HG03342 (cell line): Measurements from ENCODE around the gene S1PR1.
A peak's percentile ranks its signal among the peaks of the same experiment; 100 is the strongest.
"Not testable (repeated sequence)": the region's sequence is repeated elsewhere in the genome, so short reads cannot be mapped to it uniquely, and the experiment has no call there.

Source experiments
- ATAC-seq: cut with Tn5 transposase; IDR thresholded peaks from one replicate; pipeline ENCODE4 v1.9.1; 2021; ENCODE audit warnings: mild to moderate bottlenecking, moderate library complexity; ENCODE audit not compliant: unreplicated experiment

S1PR1 gene

DNA sequence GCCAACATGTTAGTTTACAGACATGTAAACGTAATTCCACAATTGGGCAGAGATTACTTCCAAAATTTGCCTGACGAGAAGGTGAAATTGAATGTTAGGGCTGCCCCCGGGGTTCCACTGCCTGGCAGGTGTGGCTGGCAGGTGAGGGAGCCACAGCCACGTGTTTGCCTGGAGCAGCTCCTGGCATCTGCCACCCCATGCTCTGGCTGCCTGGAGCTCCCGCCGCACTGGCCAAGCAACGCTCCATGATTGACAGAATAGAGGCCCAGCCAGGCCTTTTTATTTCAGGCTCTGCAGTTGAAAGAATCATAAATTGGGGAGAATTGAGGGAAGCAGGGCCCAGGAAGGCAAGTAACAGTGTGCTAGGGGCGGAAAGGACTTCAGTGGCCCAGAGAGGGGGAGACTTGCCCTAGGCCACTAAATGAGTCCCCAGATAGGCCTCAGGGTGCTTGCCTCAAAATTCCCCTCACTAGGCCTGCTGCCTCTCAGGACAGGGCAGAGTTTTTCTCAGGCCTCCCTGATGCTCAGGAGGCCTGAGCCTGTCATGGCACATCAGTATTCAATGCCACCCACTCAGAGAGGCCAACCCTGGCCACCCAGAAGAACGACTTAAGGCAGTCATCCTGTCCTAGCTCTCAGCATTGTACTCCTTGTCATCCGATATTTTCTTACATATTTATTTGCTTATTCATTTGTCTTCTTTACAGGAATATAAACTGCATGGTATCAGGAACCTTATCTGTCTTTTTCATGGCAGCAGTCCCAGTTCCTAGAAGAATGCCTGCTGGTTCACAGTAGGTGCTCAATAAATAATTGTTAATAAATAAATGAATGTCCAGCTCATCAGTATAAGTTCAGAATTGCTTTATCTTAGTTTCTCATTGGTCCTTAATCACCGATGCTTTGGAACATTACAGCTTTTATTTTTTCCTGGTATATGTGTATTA, 16.6 kb upstream of the S1PR1 start:
- no peak for ATAC-seq

GRCh38 chr1:101220906-101221305, 15.9 kb upstream of the S1PR1 start:
- ATAC-seq, result no peak

DNA sequence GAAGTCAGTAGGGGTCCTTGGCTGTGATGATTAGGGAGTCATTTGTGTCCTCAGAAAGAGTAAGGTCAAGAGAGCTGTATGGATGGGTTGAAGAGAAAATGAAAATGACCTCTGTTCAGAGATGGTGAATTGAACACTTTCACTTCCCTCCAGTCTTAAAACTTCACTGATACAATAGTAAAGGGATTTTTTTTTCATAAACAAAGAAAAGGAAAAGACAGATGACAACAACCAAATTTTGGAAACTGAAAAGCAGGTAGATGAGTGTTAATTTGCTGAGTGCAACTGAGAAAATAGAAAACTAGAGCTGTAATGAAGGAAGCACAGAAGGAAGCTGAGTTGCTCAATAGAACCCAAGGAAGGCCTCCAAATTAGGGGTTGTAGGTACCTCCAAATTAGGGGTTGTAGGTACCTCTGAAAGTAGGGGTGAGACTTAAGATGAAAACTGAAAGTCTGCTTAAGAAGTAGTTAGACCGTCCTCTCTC, 14.8 kb upstream of the S1PR1 start:
- peak; percentile 98 for ATAC-seq

DNA sequence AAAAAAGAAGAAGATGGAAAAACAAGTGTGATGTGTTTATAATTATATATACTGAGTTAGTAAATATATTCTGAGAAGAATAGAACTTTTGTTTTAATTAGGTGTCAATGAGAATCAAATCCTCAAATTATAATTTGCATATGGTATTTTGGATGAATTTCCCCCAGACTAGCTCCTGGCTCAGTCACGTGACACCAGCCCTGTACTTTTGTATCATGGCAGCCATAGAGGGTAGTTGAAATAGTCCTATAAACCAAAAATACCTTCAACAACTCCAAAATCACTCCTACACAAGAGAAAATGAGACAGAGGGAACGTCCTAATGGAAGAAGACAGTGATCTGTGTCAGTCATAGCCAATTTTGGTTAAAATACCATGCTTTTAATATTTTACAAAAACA, 9.0 kb upstream of the S1PR1 start:
- ATAC-seq, result no peak

DNA sequence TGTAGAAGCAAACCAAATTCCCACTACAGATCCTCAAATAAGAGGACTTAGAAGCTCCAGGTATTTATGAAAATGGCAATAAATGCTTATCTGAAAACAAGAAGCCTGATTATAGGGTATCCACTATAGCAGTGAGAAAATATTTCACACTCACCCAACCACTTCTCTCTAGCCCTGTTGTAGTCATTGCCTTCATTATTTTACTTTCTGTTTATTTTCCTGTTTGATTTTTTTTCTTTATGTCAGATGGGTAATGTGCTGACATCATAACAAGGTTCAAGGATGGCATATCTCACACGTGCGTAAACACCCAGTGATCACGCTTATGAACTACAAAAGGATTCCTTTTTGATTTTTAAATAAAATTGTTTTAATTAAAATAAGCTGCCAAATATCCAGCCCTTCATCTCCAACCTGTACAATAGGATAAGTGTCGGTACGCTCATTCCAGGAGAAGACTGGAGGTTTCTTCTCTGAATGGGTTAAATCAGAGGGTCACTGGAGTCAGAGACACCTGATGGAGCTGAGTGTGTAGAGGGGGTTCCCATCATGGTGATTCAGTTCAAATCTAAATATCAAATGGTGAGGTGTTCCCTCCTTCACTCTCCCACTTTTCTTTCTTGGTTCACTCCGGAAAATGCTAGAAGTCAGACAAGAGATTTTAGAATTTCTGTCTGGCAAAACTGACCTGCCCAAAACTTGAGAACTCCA, 8.2 kb upstream of the S1PR1 start:
- no peak for ATAC-seq

DNA sequence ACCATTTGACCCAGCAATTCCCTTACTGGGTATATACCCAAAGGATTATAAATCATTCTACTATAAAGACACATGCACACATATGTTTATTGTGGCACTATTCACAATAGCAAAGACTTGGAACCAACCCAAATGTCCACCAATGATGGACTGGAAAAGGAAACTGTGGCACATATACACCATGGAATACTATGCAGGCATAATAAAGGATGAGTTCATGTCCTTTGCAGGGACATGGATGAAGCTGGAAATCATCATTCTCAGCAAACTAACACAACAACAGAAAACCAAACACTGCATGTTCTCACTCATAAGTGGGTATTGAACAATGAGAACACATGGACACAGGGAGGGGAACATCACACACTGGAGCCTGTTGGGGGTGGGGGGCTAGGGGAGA, 4.6 kb upstream of the S1PR1 start:
- not testable (repeated sequence) for ATAC-seq

GRCh38 chr1:101233495-101233894, 3.3 kb upstream of the S1PR1 start:
- ATAC-seq, result no peak

GRCh38 chr1:101235216-101235695, 1.6 kb upstream of the S1PR1 start:
- no peak for ATAC-seq

DNA sequence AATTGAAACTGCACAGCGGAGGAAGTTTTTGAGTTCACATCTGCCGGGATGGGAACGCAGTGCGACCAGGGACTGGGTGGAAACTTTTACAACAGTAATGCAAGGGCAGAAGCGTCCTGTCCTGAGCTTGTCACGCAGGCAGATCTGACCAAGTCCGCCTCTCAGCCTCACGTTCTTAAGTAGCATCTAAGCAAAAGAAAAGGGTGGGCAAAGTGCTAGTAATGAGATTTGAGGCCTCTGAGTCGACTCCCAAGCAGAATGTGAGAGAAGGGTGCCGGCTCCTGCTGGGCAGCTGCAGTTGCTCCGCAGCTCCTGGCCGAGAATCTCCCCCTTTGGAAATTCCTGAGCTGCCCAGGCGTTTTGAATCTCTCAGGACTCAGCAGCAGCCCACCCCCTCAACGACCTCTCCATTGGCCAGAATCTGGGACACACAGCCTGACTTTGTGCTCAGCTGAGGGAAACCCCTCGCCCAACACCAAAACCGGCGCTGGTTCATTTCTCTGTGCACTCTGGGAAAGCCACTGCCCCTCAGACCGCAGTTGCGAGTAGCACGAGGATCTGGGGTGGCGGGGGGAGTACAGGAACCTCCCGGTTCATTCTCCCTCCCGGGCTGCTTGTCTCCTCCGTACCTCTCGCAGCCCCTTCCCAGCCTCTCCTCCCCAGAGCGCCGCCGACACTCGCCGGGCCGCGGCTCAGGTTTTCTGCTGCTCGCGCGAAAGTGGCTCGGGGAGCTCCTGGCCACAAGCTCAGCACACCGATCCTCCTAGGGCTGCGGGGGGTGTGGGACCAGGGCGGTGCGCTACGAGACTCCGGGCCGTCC, 913 bp upstream of the S1PR1 start:
- peak; percentile 57 for ATAC-seq

GRCh38 chr1:101237229-101237837, 514 bp downstream of the S1PR1 start:
- ATAC-seq, result no peak

GRCh38 chr1:101238031-101238628, 1.3 kb downstream of the S1PR1 start:
- ATAC-seq, result no peak

DNA sequence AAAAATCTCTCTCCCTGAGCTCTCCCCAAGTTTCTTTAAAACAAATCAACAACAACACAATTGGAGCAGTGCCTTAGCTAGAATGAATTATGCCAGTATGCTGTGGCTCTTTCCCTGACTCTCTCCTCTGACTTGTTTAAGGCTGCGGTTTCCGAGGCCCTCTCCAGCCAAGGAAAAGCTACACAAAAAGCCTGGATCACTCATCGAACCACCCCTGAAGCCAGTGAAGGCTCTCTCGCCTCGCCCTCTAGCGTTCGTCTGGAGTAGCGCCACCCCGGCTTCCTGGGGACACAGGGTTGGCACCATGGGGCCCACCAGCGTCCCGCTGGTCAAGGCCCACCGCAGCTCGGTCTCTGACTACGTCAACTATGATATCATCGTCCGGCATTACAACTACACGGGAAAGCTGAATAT, 1.9 kb downstream of the S1PR1 start:
- peak; percentile 28 for ATAC-seq

DNA sequence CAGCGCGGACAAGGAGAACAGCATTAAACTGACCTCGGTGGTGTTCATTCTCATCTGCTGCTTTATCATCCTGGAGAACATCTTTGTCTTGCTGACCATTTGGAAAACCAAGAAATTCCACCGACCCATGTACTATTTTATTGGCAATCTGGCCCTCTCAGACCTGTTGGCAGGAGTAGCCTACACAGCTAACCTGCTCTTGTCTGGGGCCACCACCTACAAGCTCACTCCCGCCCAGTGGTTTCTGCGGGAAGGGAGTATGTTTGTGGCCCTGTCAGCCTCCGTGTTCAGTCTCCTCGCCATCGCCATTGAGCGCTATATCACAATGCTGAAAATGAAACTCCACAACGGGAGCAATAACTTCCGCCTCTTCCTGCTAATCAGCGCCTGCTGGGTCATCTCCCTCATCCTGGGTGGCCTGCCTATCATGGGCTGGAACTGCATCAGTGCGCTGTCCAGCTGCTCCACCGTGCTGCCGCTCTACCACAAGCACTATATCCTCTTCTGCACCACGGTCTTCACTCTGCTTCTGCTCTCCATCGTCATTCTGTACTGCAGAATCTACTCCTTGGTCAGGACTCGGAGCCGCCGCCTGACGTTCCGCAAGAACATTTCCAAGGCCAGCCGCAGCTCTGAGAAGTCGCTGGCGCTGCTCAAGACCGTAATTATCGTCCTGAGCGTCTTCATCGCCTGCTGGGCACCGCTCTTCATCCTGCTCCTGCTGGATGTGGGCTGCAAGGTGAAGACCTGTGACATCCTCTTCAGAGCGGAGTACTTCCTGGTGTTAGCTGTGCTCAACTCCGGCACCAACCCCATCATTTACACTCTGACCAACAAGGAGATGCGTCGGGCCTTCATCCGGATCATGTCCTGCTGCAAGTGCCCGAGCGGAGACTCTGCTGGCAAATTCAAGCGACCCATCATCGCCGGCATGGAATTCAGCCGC, 2.5 kb downstream of the S1PR1 start:
- no peak for ATAC-seq

DNA sequence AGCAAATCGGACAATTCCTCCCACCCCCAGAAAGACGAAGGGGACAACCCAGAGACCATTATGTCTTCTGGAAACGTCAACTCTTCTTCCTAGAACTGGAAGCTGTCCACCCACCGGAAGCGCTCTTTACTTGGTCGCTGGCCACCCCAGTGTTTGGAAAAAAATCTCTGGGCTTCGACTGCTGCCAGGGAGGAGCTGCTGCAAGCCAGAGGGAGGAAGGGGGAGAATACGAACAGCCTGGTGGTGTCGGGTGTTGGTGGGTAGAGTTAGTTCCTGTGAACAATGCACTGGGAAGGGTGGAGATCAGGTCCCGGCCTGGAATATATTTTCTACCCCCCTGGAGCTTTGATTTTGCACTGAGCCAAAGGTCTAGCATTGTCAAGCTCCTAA, 3.2 kb downstream of the S1PR1 start:
- no peak for ATAC-seq

GRCh38 chr1:101241485-101242225, 4.8 kb downstream of the S1PR1 start:
- ATAC-seq, result peak; percentile 40

- ATAC-seq, result no peak
These were observed 5.7 kb downstream of the S1PR1 start for GRCh38 chr1:101242324-101243050.

GRCh38 chr1:101243751-101244150, 6.9 kb downstream of the S1PR1 start:
- no peak for ATAC-seq

DNA sequence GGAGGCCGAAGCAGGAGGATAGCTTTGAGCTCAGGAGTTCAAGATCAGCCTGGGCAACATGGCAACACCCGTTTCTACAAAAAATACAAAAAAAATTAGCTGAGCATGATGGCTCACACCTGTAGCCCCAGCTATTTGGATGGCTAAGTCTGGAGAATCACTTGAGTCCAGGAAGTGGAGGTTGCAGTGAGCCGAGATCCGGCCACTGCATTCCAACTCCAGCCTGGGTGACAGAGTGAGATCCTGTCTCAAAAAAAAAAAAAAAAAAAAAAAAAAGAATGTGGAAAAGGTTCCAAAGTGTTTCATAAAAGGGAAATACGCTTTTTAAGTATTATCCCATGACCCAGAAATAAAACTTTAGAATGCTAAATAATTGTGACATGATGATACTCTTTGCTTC, 8.0 kb downstream of the S1PR1 start:
- ATAC-seq, result no peak
